Upper lobe of left lung (tissue), 6 donors: ENCODE data around the gene SLA2. TPM values are rescaled to one million over a fixed set of nuclear protein-coding genes. Genes with fewer than 3 reads are reported as not detected.
A peak's percentile ranks its signal among the peaks of the same experiment; 100 is the strongest.

Experiments
- ATAC-seq, 2 donors: fragments of 200-7000 bp; cut with Tn5 transposase; one replicate each; pipeline ENCODE4 v1.9.1; 2022; ENCODE audit warnings: mild to moderate bottlenecking in 2 of 2, moderate library complexity in 2 of 2; ENCODE audit not compliant: low FRiP score in 2 of 2
- DNase-seq, 2 donors: peaks; one replicate each; pipeline ENCODE4 v3.0.0-alpha.2; 2019 to 2020
- H3K27ac ChIP-seq, 4 donors: fragments of 200-600 bp; sonication (generic); one replicate each; pipeline ENCODE4 v1.5.1; 2016 to 2019
- H3K27me3 ChIP-seq, 4 donors: fragments of 200-600 bp; sonication (generic); one replicate each; pipeline ENCODE4 v1.5.1; 2017 to 2019
- H3K36me3 ChIP-seq, 4 donors: fragments of 200-600 bp; sonication (generic); one replicate each; pipeline ENCODE4 v1.5.1; 2016 to 2019
- H3K4me1 ChIP-seq, 4 donors: fragments of 200-600 bp; sonication (generic); one replicate each; pipeline ENCODE4 v1.5.1; 2018 to 2019
- H3K4me3 ChIP-seq, 4 donors: fragments of 200-600 bp; sonication (generic); one replicate each; pipeline ENCODE4 v1.5.1; 2017 to 2019; ENCODE audit warnings: mild to moderate bottlenecking in 2 of 4, moderate library complexity in 1 of 4
- H3K9me3 ChIP-seq, 4 donors: fragments of 200-600 bp; sonication (generic); one replicate each; pipeline ENCODE4 v1.5.1; 2018 to 2019
- CTCF ChIP-seq, 6 experiments: fragments of 450-650 bp in 4 of 6; fragments of 200-600 bp in 2 of 6; sonication (generic) in 2 of 6; IDR thresholded peaks; one replicate each; pipeline ENCODE4 v1.5.1; 2016 to 2019; ENCODE audit warnings: antibody characterized with exemption in 6 of 6
- EP300 ChIP-seq, 4 donors: sonication (generic); formaldehyde crosslinking; IDR thresholded peaks; one replicate each; pipeline ENCODE4 v1.5.1; 2017; ENCODE audit warnings: antibody characterized with exemption in 4 of 4, control low read depth in 2 of 4
- POLR2A ChIP-seq, 4 donors: fragments of 450-650 bp; IDR thresholded peaks; one replicate each; pipeline ENCODE4 v1.5.1; 2016 to 2017; ENCODE audit warnings: antibody characterized with exemption in 4 of 4, mild to moderate bottlenecking in 2 of 4
- POLR2AphosphoS5 ChIP-seq, 2 donors: sonication (generic); formaldehyde crosslinking; IDR thresholded peaks; one replicate each; pipeline ENCODE4 v1.5.1; 2017; ENCODE audit warnings: antibody characterized with exemption in 2 of 2
- WGBS, 2 donors: methylation state at CpG; one replicate each; pipeline ENCODE4 v1.1.5; 2017 to 2018; 5-methylcytosine and 5-hydroxymethylcytosine counted together
- total RNA-seq, 6 donors: library from RNA; depleted of rRNA in 4 of 6; stranded (reverse); fragments of >200 nt in 4 of 6; gene quantifications; one replicate each; pipeline versions ENCODE4 v1.1.0 to v1.2.1, GENCODE V29; 2016 to 2021
- donor health status: DM: no; HTN: no; CAD: no; lungs with moderate emphysema.
- donor health status: DM: no; HTN: yes; CAD: no; lungs with severe emphysema.

SLA2 gene
- total RNA-seq, 6 donors from 2014 or later: 0.97 to 6.9 (median 3.0) TPM

- DNase-seq (peak in 1 of 2 donors; percentile 78), ATAC-seq (peak in 1 of 2 donors; percentile 13)
- H3K27ac ChIP-seq: peak overlapping the region; percentile 93 to 98 (median 95)
- no peaks in the 10 kb centered on the region for H3K9me3 ChIP-seq
- no peak for TF ChIP-seq EP300 (IDR thresholded peaks at IDR 0.05)
- peak in 1 of 2 donors; percentile 47 for TF ChIP-seq POLR2AphosphoS5 (IDR thresholded peaks at IDR 0.05)
- 2% methylated on average over 25 to 31 of the region's 31 CpGs for WGBS, 2 donors
- H3K4me3 ChIP-seq: peak overlapping the region; percentile 72 to 100 (median 88)
- H3K36me3 ChIP-seq: peaks cover 16 to 38% (median 33%) of the 10 kb centered on the region in 4 donors
- no peaks in the 10 kb centered on the region for H3K27me3 ChIP-seq
- H3K4me1 ChIP-seq: peaks cover 18 to 28% (median 24%) of the 10 kb centered on the region in 4 donors
Observed at GRCh38 chr20:36606158-36607066, 39.6 kb downstream of the SLA2 start.

- Histone ChIP-seq H3K27me3 (no peaks in the 10 kb centered on the region), H3K27ac (peak within 1 kb of the TSS; percentile 93 to 98 (median 95)), H3K9me3 (no peaks in the 10 kb centered on the region), H3K36me3 (peaks cover 12 to 30% (median 26%) of the 10 kb centered on the region in 4 donors), H3K4me3 (peak within 1 kb of the TSS; percentile 72 to 100 (median 88)), H3K4me1 (peaks cover 18 to 28% (median 24%) of the 10 kb centered on the region in 4 donors)
- peak; percentile 98 to 99 for ATAC-seq
- TF ChIP-seq EP300 (IDR thresholded peaks at IDR 0.05) (peak in 1 of 4 donors; percentile 94), POLR2A (IDR thresholded peaks at IDR 0.05) (peak in 2 of 4 donors; percentile 64 to 97), CTCF (IDR thresholded peaks at IDR 0.05) (peak; percentile 73 to 100 (median 99)), POLR2AphosphoS5 (IDR thresholded peaks at IDR 0.05) (peak; percentile 96)
- DNase-seq: peak; percentile 98 to 99
- 0 to 1% methylated on average over 5 to 54 of the region's 90 CpGs for WGBS, 2 donors
Observed at GRCh38 chr20:36605399-36606157, 40.4 kb downstream of the SLA2 start, which contains the start of gene RAB5IF. Gene RAB5IF (plus strand): TSS chr20:36605779. CDS start chr20:36605952, 173 bp downstream.

- ATAC-seq (peak; percentile 3 to 29), DNase-seq (peak in 1 of 2 donors; percentile 58)
- TF ChIP-seq POLR2AphosphoS5 (IDR thresholded peaks at IDR 0.05) (no peak), EP300 (IDR thresholded peaks at IDR 0.05) (no peak), CTCF (IDR thresholded peaks at IDR 0.05) (no peak), POLR2A (IDR thresholded peaks at IDR 0.05) (no peak)
- peak overlapping the region; percentile 88 to 98 (median 95) for H3K27ac ChIP-seq
- H3K9me3 ChIP-seq: no peaks in the 10 kb centered on the region
- H3K36me3 ChIP-seq: peaks cover 8 to 24% (median 20%) of the 10 kb centered on the region in 4 donors
- H3K4me3 ChIP-seq: peak overlapping the region in 3 of 4 donors; percentile 72 to 100 (median 85)
- no peaks in the 10 kb centered on the region for H3K27me3 ChIP-seq
- H3K4me1 ChIP-seq: peaks cover 18 to 30% (median 26%) of the 10 kb centered on the region in 4 donors
- 27 to 55% methylated on average over 3 to 15 of the region's 15 CpGs for WGBS, 2 donors
Observed at GRCh38 chr20:36604952-36605398, 41.0 kb downstream of the SLA2 start.

GRCh38 chr20:36601540-36601939 lies 44.5 kb downstream of the SLA2 start:
- no peak overlapping the region for H3K4me3 ChIP-seq
- H3K4me1 ChIP-seq: peaks cover 6 to 19% (median 12%) of the 10 kb centered on the region in 4 donors
- WGBS, 2 donors: 48 to 72% methylated on average over 1 of the region's 1 CpG
- no peak for TF ChIP-seq EP300 (IDR thresholded peaks at IDR 0.05)
- TF ChIP-seq POLR2AphosphoS5 (IDR thresholded peaks at IDR 0.05): no peak
- no peak for TF ChIP-seq POLR2A (IDR thresholded peaks at IDR 0.05)
- TF ChIP-seq CTCF (IDR thresholded peaks at IDR 0.05): no peak
- no peaks in the 10 kb centered on the region for H3K36me3 ChIP-seq
- H3K27ac ChIP-seq: no peak overlapping the region
- H3K27me3 ChIP-seq: no peaks in the 10 kb centered on the region
- DNase-seq (no peak), ATAC-seq (no peak)
- H3K9me3 ChIP-seq: no peaks in the 10 kb centered on the region
